HG03064 (cell line): ENCODE measurements around the gene ANKRD33B.
"Not testable (repeated sequence)": the region's sequence is repeated elsewhere in the genome, so short reads cannot be mapped to it uniquely, and the experiment has no call there.

Experiments
- ATAC-seq: cut with Tn5 transposase; IDR thresholded peaks from one replicate; pipeline ENCODE4 v1.9.1; 2021; ENCODE audit warnings: low read depth; ENCODE audit not compliant: unreplicated experiment

Gene ANKRD33B

GRCh38 chr5:10632110-10632761 lies 68.4 kb downstream of the ANKRD33B start:
- ATAC-seq = peak; percentile 37

DNA sequence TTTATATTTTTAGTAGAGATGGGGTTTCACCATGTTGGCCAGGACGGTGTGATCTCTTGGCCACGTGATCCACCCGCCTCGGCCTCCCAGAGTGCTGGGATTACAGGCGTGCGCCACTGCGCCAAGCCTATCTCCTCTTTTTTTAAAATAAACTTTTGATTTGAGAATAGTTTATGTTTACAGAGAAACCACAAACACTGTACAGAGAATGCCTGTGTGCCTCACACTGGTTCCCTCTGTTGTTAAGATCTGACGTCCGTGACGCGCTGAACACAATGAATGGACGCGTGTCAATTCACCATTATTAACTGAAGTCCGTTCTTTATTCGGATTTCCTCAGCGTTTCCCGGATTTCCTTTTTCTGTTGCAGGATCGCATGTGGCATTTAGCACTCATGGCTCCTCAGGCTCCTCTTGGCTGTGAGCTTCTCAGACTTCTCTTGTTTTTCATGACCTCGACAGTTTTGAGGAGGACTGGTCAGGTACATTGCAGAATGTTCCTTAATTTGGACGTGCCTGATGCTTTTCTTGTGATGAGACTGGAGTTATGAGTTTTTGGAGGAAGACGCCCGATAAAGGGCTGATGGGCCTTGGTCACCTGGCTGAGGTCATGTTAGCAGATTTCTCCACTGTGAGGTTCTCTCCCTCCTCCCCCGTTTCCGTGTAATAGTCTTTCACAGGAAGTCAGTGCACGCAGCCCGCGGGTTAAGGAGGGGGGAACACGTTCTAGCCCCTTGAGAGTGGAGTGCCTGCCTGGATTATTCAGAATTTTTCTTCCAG lies 69.6 kb downstream of the ANKRD33B start:
- ATAC-seq = no peak

- no peak for ATAC-seq
Observed at GRCh38 chr5:10634050-10634449, 70.2 kb downstream of the ANKRD33B start.

DNA sequence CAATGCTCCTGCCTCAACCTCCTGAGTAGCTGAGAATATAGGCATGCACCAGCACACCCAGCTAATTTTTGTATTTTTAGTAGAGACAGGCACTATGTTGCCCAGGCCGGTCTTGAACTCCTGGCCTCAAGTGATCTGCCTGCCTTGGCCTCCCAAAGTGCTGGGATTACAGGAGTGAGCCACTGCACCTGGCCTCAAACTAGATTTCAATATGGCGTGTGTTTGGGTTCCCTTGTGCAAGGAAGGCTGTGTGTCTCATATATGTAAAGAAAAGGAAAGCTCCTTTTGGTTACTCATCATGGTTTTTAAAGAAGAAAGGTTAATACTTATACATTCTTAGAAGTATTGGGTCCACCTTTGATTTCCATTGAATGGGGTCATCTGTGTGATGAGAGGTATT lies 70.7 kb downstream of the ANKRD33B start:
- ATAC-seq = no peak

GRCh38 chr5:10635257-10635866 lies 71.5 kb downstream of the ANKRD33B start:
- ATAC-seq = peak; percentile 59

GRCh38 chr5:10635867-10636350 lies 72.0 kb downstream of the ANKRD33B start:
- no peak for ATAC-seq

GRCh38 chr5:10636363-10637142 lies 72.7 kb downstream of the ANKRD33B start:
- ATAC-seq = no peak

DNA sequence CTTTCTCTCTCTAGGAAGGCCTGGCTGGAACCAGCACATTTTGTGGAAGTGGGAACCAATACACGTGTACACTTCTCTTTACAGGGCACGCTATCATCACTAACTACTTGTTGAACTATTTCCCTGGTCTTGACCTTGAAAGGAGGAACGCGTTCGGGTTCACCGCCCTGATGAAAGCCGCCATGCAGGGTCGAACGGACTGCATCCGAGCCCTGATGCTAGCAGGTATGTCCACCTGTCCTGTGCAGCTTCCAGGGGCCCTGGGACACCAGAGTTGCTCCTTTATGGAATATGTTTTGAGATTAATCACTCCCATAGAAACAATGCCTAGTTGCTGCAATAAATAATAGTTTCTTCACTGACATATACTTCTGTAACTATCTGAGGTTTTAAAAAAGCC lies 74.1 kb downstream of the ANKRD33B start:
- no peak for ATAC-seq

DNA sequence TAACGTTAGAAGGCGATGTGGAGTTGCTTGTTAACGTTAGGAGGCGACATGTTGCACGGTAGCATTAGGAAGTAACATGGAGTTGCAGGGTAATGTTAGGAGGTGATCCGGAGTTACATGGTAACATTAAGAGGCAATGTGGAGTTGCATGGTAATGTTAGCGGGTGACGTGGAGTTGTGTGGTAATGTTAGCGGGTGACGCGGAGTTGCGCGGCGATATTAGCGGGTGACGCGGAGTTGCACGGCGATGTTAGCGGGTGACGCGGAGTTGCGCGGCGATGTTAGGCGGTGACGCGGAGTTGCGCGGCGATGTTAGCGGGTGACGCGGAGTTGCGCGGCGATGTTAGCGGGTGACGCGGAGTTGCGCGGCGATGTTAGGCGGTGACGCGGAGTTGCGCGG lies 74.9 kb downstream of the ANKRD33B start:
- not testable (repeated sequence) for ATAC-seq

DNA sequence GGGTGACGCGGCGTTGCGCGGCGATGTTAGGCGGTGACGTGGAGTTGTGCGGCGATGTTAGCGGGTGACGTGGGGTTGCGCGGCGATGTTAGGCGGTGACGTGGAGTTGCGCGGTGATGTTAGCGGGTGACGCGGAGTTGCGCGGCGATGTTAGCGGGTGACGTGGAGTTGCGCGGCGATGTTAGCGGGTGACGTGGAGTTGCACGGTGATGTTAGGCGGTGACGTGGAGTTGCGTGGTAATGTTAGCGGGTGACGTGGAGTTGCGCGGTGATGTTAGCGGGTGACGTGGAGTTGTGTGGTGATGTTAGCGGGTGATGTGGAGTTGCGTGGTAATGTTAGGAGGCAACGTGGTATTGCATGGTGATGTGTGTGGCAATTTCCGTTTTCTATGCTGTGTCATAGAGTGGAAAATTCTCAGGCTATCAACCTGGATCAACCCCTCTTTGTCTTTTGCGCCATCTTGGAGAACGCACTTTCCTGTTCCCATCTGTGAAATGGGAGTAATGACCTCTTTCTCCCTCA lies 76.0 kb downstream of the ANKRD33B start:
- ATAC-seq = no peak

DNA sequence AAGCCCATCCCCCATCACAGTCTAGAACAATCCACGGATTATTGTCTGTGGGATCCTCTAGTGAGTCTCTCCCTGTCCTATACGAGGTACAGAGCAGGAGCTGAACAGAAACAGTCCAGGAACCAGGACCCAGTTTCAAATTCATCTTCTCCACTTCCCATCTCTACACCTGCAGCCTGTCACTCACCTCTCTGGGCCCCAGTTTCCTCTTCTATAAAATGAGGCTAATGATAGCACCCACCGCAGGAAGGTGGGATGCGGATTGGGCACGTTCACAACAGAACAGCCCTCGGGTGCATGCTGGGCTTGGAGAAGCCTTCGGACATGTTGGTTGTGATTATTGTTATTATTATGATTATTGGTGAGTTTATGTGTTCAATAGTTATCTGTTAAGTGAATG lies 78.5 kb downstream of the ANKRD33B start:
- no peak for ATAC-seq

DNA sequence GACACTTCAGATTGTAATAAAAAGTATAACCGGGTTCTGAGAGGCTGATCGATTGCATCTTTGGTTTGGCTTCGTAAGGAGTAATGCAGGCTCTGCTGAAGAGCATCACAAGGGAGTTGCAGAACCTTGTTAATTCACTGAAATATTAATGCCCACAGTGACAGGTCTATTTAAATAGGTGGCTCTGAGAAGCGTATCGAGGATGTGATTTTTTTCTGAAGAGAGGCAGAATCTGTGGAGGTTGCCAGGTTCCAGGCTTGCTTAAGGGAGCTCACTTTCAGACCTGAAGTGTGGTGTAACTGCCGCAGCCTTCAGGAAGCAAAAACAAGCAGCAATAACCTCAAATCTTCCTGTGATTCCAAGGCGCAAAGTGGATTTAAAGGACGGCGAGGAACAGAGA lies 80.3 kb downstream of the ANKRD33B start:
- ATAC-seq = no peak

GRCh38 chr5:10645146-10645545 lies 81.3 kb downstream of the ANKRD33B start:
- no peak for ATAC-seq

DNA sequence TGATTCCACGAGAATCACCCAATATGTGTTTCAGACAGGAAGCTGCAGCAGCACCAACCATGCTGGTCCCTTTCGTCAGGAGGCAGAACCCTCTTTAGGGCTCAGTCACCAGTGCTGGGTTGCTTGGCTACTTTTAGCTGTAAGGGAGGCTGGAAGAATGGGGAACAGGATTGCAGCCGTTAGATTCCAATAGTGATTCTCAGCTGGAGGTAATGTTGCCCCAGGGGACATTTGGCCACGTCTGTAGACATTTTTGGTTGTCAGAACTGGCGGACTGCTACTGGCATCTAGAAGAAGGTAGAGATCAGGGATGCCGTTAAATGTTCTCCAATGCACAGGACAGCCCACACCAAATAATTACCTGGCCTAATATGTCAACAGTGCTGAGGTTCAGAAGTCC lies 81.8 kb downstream of the ANKRD33B start:
- ATAC-seq = no peak

- no peak for ATAC-seq
Observed at GRCh38 chr5:10647640-10648039, 83.8 kb downstream of the ANKRD33B start.

GRCh38 chr5:10648806-10649665 lies 85.2 kb downstream of the ANKRD33B start:
- no peak for ATAC-seq

- no peak for ATAC-seq
Observed at GRCh38 chr5:10649666-10650380, 86.0 kb downstream of the ANKRD33B start.

DNA sequence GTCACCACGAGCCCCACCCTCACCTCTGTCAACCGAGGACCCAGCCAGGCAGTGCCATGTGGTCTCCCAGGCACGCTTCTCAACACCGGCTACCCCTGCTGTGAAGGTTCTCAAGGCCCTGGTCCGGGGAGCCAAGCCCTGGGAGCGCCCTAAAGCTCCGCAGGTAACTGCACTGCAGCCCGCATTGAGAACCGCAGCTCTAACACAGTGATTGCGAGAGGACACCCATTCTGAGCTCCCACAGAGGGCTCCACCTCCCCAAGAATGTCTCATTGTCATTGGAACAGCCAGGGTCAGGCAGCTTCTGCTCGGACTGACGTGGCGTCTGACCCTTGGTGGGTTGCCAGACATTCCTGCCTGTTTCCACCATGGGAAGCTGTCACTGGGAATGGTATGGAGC lies 88.3 kb downstream of the ANKRD33B start:
- ATAC-seq = no peak

- ATAC-seq = no peak
Observed at GRCh38 chr5:10652606-10653005, 88.7 kb downstream of the ANKRD33B start.
